HG02678 (cell line): ENCODE results near the gene LAMA4.
A peak's percentile ranks its signal among the peaks of the same experiment; 100 is the strongest.

Experiments used
- ATAC-seq: cut with Tn5 transposase; IDR thresholded peaks from one replicate; pipeline ENCODE4 v1.9.1; 2021; ENCODE audit warnings: mild to moderate bottlenecking, moderate library complexity; ENCODE audit not compliant: unreplicated experiment

The LAMA4 gene

DNA sequence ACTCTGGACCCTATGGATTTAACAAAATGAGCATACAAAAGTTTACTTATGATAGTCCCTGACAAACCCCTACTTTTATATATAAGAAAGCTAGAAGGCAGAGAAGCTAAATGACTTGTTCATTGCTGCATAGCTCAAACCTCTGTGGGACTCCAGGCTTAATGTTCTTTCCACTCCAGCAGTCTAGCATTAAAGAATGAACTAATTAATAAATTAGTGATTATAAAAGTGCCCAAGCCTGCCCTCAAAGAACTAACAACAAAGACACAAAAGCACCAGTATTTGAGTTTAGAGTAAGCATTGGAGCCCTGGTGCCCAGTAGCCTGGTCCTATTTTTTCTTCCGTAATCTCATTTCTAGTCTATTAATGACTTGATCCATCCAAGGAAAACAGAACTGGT lies 59.9 kb downstream of the LAMA4 start:
- no peak for ATAC-seq

DNA sequence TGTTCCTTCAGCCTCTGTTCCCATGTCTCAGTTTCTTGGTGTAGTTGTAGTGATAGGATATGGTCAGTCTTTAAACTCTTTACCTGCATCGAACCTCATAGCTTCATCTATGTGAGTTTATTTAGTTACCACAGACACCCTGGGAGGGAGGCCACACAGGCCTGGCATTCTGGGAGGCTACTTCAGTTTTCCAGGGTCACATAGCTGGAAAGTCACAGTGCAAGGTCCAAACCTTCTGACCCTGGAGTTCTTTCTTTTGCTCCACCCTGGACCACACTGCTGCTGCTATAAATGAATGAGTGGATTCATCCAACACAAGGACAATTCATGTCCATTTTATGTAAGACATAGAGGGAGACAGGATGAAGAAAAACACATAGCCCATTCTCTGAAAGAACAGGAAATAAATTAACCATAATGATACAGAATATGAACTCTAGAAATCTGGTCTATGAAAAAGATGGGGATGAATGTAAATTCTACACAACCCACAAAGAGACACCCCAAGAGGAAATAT lies 60.8 kb downstream of the LAMA4 start:
- no peak for ATAC-seq

DNA sequence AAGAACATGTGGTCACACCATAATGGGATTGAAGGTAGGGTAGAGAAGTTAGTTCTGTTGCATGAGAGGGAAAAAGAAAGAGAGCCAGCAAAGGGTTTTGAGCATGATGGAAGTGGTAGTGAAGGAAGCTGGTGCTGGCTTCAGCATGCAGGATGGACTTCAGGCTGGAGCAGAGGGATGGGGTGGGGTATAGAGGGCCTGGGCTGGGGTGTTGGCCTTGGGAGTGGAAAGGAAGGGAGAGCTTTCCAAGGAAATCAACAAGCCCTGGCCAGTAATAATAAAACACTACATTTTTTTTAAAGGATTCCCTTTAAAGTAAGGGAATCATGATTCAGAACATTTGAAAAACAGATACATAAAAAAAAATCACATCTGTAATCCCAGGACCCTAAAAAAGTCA lies 61.2 kb downstream of the LAMA4 start:
- ATAC-seq, result no peak

- no peak for ATAC-seq
These were observed 62.8 kb downstream of the LAMA4 start for GRCh38 chr6:112191509-112192020.

DNA sequence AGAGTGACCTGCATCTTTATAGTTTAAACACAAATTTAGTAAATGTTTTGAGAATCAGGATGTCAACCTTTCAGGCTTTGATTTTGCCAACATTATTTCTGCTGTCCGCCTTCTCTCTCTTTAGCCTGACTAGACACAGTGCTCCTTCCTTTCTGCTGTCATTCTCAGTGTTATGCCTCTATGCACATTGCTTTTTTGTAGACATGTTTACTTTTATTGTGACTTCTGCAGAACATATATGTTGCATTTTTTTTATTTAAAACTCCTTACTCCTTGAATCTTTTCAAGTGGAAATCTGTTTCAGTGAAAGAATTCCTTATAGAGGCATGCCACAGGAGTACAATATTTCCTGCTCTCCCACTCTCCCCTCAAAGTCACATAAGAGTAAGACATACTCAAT lies 64.2 kb downstream of the LAMA4 start:
- ATAC-seq, result no peak

- no peak for ATAC-seq
These were observed 64.9 kb downstream of the LAMA4 start for GRCh38 chr6:112189494-112189893.

DNA sequence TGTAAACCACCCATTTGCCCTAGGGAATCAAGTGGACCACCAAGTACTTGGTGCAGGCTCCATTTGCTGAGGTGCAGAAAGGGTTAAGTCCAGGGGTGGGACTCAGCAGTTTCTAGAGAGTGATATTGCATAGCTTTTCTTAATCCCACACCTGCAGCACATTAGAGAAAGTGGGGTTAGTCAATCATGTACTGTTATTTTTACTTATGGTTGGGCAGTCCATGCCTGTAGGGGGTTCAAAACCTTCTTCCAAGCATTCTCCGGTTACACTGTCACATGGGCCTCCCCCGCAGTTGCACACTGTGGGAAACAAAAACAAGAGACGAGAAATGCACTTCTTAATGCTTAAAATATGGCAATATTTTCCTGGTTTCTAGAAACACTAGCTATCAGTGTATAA lies 65.5 kb downstream of the LAMA4 start:
- ATAC-seq, result no peak

DNA sequence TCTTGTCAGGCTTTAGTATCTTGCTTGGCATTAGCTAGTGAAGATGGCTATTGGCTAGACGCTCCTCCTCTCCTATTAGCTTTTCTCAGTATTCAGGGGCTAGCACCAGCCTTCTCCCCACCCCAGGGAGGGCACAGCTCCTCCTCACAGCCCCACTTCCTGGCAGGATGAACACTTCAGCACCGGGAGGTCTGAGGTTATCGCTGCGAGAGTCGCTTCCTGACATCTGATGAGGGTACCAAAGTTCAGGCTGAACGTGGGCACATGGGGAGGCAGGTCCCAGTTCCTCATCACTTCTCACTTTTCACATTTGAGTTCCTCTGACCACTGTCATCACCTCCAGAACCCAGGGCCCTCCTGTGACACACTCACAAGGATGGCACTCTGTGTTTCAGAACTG lies 66.6 kb downstream of the LAMA4 start:
- ATAC-seq, result no peak

DNA sequence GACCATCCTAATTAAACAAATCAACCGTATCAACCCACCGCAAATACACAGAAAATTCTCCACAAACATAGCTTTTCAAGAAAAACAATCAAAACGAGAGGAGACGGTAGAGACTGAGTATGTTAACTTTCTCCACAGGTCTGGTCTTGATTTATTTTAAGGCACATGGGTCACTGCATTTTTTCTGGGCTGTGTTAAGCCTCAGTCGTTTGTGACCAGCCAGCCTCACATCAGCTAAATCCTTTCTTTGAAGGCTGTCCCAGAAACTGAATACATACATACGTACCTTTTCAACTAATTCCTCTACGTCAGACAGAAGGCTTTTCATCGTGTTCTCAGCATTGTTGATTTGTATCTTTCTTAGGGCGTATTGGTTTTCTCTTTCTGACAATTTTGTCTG lies 69.4 kb downstream of the LAMA4 start:
- no peak for ATAC-seq

GRCh38 chr6:112183271-112183671 lies 71.1 kb downstream of the LAMA4 start:
- ATAC-seq, result no peak

DNA sequence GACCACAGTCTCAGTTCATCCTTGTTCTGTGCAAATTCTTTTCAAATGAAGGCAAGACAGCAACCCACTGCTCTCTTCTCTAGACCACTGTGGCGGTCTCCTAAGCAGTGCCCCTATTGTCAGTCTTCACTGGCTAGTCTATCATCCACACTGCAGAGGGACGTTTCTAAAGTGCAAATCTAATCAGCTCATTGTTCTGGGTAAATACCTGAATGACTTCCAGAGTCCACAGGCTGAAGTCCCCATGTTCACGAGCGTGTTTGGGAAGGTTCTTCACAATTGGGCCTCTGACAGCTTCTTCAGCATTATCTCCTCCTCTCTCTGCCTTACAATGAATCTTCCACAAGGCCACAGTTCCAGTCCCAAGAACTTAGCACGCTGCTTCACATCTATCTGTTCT lies 73.2 kb downstream of the LAMA4 start:
- ATAC-seq, result no peak

- ATAC-seq, result peak; percentile 86
These were observed 74.1 kb downstream of the LAMA4 start for GRCh38 chr6:112180095-112180820.

DNA sequence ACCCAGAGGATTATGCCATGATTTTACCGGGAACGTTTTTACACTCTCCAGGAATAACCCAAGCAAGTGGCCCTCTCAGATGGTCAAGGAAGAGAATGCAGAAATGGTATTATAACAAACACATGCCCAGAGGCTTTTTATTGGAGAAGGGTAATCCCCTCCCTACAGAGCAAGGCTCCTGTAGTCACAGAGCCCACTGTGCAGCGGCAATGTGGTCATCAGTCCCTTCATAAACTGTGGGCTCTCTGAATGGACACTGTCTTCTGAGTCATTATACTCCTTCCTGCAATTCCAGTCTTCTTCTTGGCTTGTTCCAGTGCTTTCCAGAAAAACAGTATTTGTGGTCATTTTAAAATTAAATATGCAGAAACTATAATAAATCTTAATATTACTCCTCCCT lies 74.7 kb downstream of the LAMA4 start:
- ATAC-seq, result no peak

DNA sequence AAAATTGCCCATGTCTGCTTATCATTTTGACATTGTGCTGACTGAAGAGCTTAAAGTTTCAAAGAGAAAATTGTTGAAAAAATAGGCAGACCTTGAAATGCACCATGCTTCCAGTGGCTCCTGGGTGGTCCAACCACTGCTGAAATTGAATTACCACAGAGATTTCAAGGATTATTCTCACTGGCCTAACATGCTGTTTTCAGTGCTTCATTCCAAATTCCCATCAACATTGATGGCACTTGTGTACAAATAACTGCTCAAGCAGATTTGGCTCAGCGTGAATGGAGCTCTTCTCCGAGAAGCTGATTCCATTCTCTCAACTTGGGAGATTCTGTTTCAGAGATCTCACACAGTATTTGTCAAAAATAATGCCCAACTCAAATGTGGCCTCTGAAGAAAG lies 75.5 kb downstream of the LAMA4 start:
- no peak for ATAC-seq

DNA sequence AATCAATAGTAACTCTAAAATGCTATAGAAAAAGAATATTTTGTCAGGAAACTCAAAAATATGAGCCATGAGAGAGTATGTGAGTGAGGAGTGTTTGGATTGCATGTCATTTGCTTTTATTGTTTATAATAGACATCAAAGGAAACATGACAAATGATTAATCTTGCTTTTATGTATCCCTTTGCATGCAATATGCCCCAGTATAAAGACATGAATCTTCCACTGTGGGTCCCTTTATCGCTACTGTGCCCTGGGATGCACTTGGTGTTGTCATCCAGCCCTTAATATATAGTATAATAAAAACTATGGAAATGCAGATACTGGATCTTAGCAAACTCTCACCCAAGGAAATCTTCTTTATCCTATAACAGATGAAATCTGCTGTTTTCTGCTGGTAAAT lies 77.3 kb downstream of the LAMA4 start:
- no peak for ATAC-seq

DNA sequence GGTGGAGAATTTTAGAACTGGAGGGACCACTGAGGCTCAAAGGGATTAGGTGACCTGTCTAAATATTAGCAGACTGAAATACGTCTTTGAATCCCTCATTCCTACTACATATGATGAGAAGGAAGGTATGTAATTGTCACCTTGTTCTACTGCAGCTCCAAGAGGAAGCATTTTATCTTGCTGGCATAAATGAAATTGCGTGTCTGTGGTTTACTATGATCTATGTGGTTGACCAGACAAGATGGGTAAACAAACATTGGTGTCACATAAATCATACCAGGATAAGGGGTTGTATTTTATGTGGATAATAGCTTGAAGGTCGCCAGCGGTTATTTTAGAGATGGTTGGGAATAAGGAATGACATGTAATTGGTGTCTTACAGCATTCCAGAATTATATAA lies 78.2 kb downstream of the LAMA4 start:
- no peak for ATAC-seq

DNA sequence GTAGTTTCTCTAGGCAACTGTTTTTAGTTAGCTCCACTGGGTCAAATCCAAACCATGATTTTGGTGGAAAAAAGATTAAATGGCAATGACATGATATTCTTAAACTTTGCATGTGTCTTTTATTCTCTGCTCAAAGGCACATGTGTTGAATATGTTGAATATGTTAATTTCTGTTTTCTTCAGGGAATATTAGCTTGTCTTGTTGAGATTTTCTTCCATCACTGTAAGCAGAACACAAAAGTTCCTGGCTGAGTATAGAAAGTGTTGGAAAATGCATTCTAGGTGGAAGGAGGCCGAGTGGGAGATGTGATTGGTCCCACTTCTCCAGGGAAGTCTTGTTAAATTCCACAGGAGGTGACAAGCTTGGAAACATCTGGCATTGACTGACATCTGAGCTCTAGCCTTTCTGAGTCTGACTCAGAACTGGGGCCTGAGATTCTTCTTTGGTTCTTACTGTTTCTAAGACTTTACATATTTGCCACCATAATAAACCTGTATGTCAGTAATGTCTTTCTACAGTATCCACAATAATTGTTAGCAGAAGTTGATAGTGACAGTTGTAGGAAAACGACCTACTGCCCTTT lies 81.1 kb downstream of the LAMA4 start:
- ATAC-seq, result no peak

- ATAC-seq, result no peak
These were observed 81.8 kb downstream of the LAMA4 start for GRCh38 chr6:112172540-112172939.

DNA sequence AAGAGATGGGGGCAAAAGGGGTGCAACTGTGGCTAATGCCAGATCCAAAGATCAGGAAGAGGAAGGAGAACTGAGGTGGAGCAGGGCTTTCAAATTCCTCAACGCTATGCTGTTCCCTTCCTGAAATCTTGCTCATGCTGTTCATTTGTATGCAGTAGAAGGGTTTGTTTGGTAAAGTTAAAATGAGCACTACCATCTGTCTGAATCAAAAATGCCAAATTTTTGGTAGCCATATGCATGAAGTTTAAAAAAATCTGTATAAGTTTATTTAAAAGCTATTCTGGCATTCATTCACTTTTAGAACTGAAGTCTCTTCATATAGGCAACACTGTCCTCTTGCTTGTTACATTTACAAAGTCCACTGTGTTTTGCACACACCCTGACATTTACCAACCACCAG lies 84.8 kb downstream of the LAMA4 start:
- no peak for ATAC-seq

DNA sequence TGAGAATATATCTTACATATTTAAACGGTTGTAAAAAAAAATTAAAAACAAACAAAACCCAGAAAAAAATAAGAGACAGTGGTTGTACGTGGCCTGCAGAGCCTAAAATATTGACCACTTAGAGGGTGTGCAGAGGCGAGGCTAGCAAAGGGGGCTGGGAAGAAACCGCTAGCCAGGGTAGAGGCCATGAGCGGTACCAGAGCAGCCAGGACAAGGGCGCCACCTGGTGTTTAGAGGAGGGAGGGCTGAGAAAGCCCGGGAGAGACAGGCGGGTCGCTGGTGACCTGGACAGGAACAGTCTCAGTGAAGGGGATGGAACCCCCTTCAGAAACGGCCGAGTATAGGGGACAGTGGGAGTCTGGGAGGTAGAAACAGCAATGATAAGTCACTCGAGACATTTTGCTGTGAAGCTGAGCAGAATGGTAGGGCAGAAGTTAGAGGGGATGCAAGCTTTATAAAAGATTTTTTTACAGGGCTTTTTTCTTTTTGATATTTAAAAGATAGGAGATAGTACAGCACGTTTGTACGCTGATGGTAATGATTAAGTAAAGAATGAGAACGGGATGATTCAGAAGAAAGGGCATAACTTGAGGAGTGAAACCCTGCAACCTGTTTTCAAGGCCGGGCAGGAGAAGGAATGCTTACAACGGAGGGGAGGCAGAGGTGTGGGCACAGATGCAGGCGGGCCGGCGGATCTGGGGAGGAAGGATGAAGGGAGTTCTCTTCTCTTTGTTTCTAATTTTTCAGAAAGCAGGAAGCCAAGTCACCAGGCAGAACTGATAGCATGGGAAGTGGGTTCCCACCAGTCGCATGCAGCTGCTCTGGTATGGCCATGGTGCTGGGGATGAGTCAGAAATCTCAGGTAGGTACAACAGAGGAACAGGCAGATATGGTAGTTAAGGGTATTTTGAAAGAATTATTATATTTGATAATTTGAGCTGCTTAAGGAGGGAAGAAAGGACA lies 90.8 kb downstream of the LAMA4 start:
- ATAC-seq, result peak; percentile 98

- no peak for ATAC-seq
These were observed 93.6 kb downstream of the LAMA4 start for GRCh38 chr6:112160745-112161144.
